Right lobe of liver (tissue), 4 donors: ENCODE results near the gene ZNF562.
"Not testable (repeated sequence)": the region's sequence is repeated elsewhere in the genome, so short reads cannot be mapped to it uniquely, and the experiment has no call there.

Source experiments
- CTCF ChIP-seq, 4 donors: fragments of 200-600 bp in 3 of 4; fragments of 450-650 bp in 1 of 4; IDR thresholded peaks; one replicate each; pipeline versions ENCODE4 v1.5.1 to v1.8.0; 2016 to 2022; ENCODE audit warnings: antibody characterized with exemption in 4 of 4, mild to moderate bottlenecking in 2 of 4
- POLR2A ChIP-seq: fragments of 450-650 bp; IDR thresholded peaks from one replicate; pipeline ENCODE4 v1.6.1; 2017; ENCODE audit warnings: antibody characterized with exemption, mild to moderate bottlenecking
- donor health status: DM: no; HTN: no; CAD: no.
- donor health status: DM: no; HTN: no; CAD: no.
- donor health status: DM: no; HTN: yes; CAD: no.

GRCh38 chr19:9679996-9680395 lies 5.1 kb upstream of the ZNF562 start:
- not testable (repeated sequence) for TF ChIP-seq CTCF (IDR thresholded peaks at IDR 0.05); POLR2A
